Brain microvascular endothelial cell (primary cell): Measurements from ENCODE around the gene ZNF80.
"Not testable (repeated sequence)": the region's sequence is repeated elsewhere in the genome, so short reads cannot be mapped to it uniquely, and the experiment has no call there.

Source experiments
- DNase-seq: peaks from one replicate; pipeline ENCODE4 v3.0.0-alpha.2; 2020
- H3K27ac ChIP-seq: fragments of 250-450 bp; sonication (Bioruptor Pico); 2 replicates; pipeline ENCODE4 v1.5.1; 2020; ENCODE audit warnings: mild to moderate bottlenecking, moderate library complexity
- H3K27me3 ChIP-seq: fragments of 250-450 bp; sonication (Bioruptor Pico); replicated peaks from 2 replicates; pipeline ENCODE4 v1.5.1; 2020; ENCODE audit warnings: mild to moderate bottlenecking
- H3K36me3 ChIP-seq: fragments of 250-450 bp; sonication (Bioruptor Pico); replicated peaks from 2 replicates; pipeline ENCODE4 v1.5.1; 2020; ENCODE audit warnings: mild to moderate bottlenecking
- H3K4me3 ChIP-seq: 2 replicates; pipeline ENCODE4 v1.5.1; 2011; ENCODE audit warnings: low read depth, mild to moderate bottlenecking, control low read depth, low read length, moderate library complexity
- CTCF ChIP-seq: IDR thresholded peaks from 2 replicates; pipeline ENCODE4 v1.5.1; 2011; ENCODE audit warnings: low read depth, mild to moderate bottlenecking, moderate library complexity, low read length, control low read depth, inconsistent platforms; ENCODE audit errors: missing control alignments
- in situ Hi-C: cut with HindIII; loops from 2 replicates; pipeline ENCODE4 v1.10.0; 2017; ENCODE audit warnings: low sequenced_read_pairs, low pct_ligation_motif_present

The ZNF80 gene

GRCh38 chr3:114237478-114237877, at the start of gene ZNF80:
ZNF80 (minus strand) TSS chr3:114237578; CDS start chr3:114237074, 504 bp downstream.
- H3K27ac ChIP-seq, H3K36me3 ChIP-seq, H3K4me3 ChIP-seq, in situ Hi-C loops, H3K27me3 ChIP-seq, DNase-seq: not testable (repeated sequence)

DNA sequence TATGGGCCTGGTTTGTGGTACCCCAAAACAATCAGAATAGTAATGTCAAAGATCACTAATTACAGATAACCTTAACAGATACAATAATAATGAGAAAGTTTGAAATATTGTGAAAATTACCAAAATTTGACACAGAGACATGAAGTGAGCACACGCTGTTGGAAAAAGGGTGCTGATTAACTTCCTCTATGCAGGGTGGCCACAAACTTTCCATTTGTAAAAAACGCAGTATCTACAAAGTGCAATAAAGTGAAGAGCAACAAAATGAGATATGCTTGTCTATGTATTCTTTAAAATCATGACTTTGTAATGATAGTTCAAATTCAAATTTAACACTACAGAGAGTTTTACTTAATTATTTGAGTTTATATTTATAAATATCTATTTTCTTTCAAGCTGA, 48.9 kb upstream of the ZNF80 start:
- H3K27ac ChIP-seq: no peak overlapping the region
- DNase-seq: no peak
- in situ Hi-C loops: no loop called here
- no peak for TF ChIP-seq CTCF
- H3K4me3 ChIP-seq: no peak overlapping the region
- H3K27me3 ChIP-seq: no peaks in the 10 kb centered on the region
- no peaks in the 10 kb centered on the region for H3K36me3 ChIP-seq

DNA sequence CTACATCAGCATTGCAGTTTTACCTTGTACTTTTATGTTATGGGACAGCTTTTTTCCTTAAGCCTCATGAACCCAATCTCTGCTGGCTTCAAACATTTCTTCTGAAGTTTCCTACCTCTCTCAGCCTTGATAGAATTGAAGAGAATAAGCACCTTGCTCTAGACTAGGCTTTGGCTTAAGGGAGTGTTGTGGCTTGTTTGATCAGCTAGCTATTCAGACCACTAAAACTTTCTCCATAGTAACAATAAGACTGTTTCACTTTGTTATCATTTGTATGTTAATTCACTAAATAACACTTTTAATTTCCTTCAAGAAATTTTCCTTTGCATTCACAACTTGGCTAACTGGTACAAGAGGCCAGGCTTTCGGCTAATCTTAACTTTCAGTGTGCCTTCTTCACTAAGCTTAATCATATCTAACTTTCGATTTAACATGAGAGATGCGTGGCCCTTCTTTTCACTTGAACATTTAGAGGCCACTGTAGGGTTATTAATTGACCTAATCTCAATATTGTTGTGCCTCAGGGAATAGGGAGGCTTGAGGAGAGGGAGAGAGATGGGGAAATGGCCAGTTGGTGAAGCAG, 48.4 kb upstream of the ZNF80 start:
- H3K36me3 ChIP-seq: no peaks in the 10 kb centered on the region
- in situ Hi-C loops: no loop called here
- H3K27ac ChIP-seq: no peak overlapping the region
- H3K4me3 ChIP-seq: no peak overlapping the region
- no peak for TF ChIP-seq CTCF
- DNase-seq: no peak
- H3K27me3 ChIP-seq: no peaks in the 10 kb centered on the region

DNA sequence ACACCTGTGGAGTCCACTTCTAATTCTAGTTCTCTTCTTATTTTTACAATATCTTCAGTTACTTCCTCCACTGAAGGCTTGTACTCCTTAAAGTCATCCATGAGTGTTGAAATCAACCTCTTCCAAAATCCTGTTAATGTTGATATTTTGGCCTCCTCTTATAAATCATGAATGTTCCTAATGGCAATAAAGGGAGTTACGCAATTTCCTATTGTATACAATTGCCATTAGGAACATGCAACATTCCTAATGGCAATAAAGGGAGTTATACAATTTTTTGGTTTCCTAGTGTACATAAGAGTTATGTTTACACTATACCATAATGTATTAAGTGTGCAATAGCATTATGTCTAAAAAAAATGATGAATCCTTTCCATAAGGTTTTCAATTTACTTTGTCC, 47.3 kb upstream of the ZNF80 start:
- Histone ChIP-seq H3K4me3 (no peak overlapping the region), H3K27me3 (no peaks in the 10 kb centered on the region), H3K36me3 (no peaks in the 10 kb centered on the region), H3K27ac (no peak overlapping the region)
- no peak for TF ChIP-seq CTCF
- DNase-seq: no peak
- in situ Hi-C loops: no loop called here

DNA sequence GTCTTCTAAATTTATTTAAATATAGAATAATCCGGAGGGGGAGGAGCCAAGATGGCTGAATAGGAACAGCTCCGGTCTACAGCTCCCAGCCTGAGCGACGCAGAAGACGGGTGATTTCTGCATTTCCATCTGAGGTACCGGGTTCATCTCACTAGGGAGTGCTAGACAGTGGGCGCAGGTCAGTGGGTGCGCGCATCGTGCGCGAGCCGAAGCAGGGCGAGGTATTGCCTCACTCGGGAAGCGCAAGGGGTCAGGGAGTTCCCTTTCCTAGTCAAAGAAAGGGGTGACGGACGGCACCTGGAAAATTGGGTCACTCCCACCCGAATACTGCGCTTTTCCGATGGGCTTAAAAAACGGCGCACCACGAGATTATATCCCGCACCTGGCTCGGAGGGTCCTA, 39.5 kb upstream of the ZNF80 start:
- in situ Hi-C loops, DNase-seq, H3K27me3 ChIP-seq: not testable (repeated sequence)

GRCh38 chr3:114274929-114275328, 37.6 kb upstream of the ZNF80 start:
- DNase-seq: peak; percentile 23
- H3K4me3 ChIP-seq: no peak overlapping the region
- H3K27me3 ChIP-seq: no peaks in the 10 kb centered on the region
- no peaks in the 10 kb centered on the region for H3K36me3 ChIP-seq
- TF ChIP-seq CTCF: no peak
- H3K27ac ChIP-seq: no peak overlapping the region
- in situ Hi-C loops: no loop called here

More for the DNA sequence above, 39.5 kb upstream of the ZNF80 start:
- not testable (repeated sequence) for H3K27ac ChIP-seq, H3K36me3 ChIP-seq, H3K4me3 ChIP-seq

DNA sequence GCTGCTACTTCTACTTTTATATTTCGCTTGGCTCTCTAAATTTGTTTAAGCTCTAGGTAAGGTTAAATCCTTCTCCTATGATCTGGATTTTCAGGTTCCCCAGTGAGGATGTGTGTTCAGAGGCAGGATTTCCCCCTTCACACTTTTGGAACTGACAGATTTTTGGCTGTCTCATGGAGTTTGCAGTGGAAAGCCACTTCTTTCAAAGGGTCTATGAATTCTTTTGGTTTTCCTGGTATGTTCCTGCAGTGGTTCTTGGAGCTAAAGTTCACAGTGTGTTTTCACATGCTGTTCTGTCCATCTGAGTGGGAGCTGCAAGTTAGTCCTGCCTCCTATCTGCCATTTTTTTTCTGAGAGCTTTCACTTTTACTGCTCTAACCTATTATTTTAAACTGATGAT, 34.9 kb upstream of the ZNF80 start:
- Histone ChIP-seq H3K27me3 (no peaks in the 10 kb centered on the region), H3K4me3 (no peak overlapping the region), H3K36me3 (no peaks in the 10 kb centered on the region), H3K27ac (no peak overlapping the region)
- in situ Hi-C loops: no loop called here
- DNase-seq: peak; percentile 32
- no peak for TF ChIP-seq CTCF
